Kidney (tissue), 14 donors: ENCODE results near the gene FAM124B. TPM values are rescaled to one million over a fixed set of nuclear protein-coding genes. Genes with fewer than 3 reads are reported as not detected.

Experiments used
- DNase-seq, 5 donors: peaks; one replicate each; pipeline ENCODE4 v3.0.0-alpha.2; 2013 to 2020
- FAIRE-seq: peaks from 2 replicates; lab custom pipeline; 2012; peaks lifted over from hg19 to GRCh38; lab: Jason Lieb, UNC
- H3K27ac ChIP-seq, 2 donors: one replicate each; pipeline ENCODE4 v1.7.0; 2013; ENCODE audit warnings: low read depth in 2 of 2, low read length in 2 of 2, inconsistent platforms in 1 of 2
- H3K27me3 ChIP-seq: one replicate; pipeline ENCODE4 v1.7.1; 2013; ENCODE audit warnings: low read length, inconsistent platforms; ENCODE audit not compliant: control insufficient read depth, insufficient read depth
- H3K36me3 ChIP-seq, 3 donors: one replicate each; pipeline versions ENCODE4 v1.7.0 to v1.7.1; 2013; ENCODE audit warnings: low read length in 3 of 3, control low read depth in 1 of 3, inconsistent platforms in 1 of 3; ENCODE audit not compliant: insufficient read depth in 3 of 3, control insufficient read depth in 2 of 3
- H3K4me1 ChIP-seq, 3 donors: one replicate each; pipeline versions ENCODE4 v1.7.0 to v1.7.1; 2013; ENCODE audit warnings: low read length in 3 of 3, inconsistent platforms in 1 of 3, low read depth in 1 of 3; ENCODE audit not compliant: control insufficient read depth in 2 of 3, insufficient read depth in 2 of 3
- H3K4me3 ChIP-seq, 3 donors: one replicate each; pipeline versions ENCODE4 v1.7.0 to v1.8.1; 2013; ENCODE audit warnings: low read length in 3 of 3, control low read depth in 1 of 3, inconsistent platforms in 1 of 3
- H3K9ac ChIP-seq, 3 donors: one replicate each; pipeline versions ENCODE4 v1.7.0 to v1.7.1; 2013; ENCODE audit warnings: low read length in 3 of 3, control low read depth in 1 of 3, inconsistent platforms in 1 of 3
- H3K9me3 ChIP-seq, 3 donors: one replicate each; pipeline versions ENCODE4 v1.7.0 to v1.7.1; 2013; ENCODE audit warnings: low read length in 3 of 3, control low read depth in 1 of 3, inconsistent platforms in 1 of 3; ENCODE audit not compliant: control insufficient read depth in 2 of 3, insufficient read depth in 1 of 3
- intact Hi-C: fragments of 100-400 bp; cut with DNase I; formaldehyde crosslinking; loops from one replicate; pipeline ENCODE4 v1.11.1; 2022
- polyA plus RNA-seq: library from polyadenylated mRNA; stranded (reverse); fragments of 350-450 nt; fragmentation: Illumina TruSeq; extraction: RNeasy Lipid Tissue Mini Kit (QIAGEN cat#74804); gene quantifications from one replicate; pipeline ENCODE4 v1.2.3, GENCODE V29; 2014; ENCODE audit warnings: low read depth, low replicate concordance; ENCODE audit not compliant: insufficient read depth
- total RNA-seq: library from RNA; stranded (reverse); fragmentation: NEBNext Ultra II Directional; extraction: Animal tissue kit (Norgen Biotek cat#: 25700); gene quantifications from one replicate; pipeline ENCODE4 v1.2.1, GENCODE V29; 2021
- TF ChIP-seq, protein P1 (sequence below): IDR thresholded peaks from 3 replicates; pipeline ENCODE4 v1.5.1; 2012; ENCODE audit warnings: mild to moderate bottlenecking, moderate library complexity, borderline replicate concordance; ENCODE audit not compliant: insufficient read depth; ENCODE audit errors: extremely low read depth
- donor health status: control.
- donor health status: control.
- donor health status: control.
- donor health status: control.
- donor health status: control.
- donor health status: DM: yes; HTN: yes; CAD: no.
- donor health status: Normal renal cell carcinoma (clear cell type).

Gene FAM124B
- total and polyA plus RNA-seq, 2 donors from 2014 or later: 0.90 to 2.0 TPM

DNA sequence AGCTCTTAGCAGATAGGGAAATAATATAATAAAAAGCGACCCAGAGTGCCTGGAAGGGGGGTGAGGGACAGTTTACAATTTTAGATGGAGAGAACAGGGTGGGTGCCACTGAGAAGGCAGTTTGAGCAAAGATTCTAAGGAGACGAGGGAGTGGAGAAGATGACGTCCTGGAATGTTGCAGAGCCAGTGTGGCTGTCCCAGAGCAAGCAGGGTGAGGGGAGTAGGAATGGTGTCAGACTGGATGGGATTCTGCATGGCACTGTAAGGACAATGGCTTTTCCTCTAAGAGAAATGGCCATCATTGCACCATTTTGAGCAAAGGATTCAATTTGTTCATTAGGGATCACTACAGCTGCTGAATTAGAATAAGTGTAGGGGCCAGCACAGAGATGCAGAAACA, 73.1 kb downstream of the FAM124B start:
- FAIRE-seq (no peak), DNase-seq (no peak)
- Histone ChIP-seq H3K9ac (no peak overlapping the region), H3K9me3 (no peaks in the 10 kb centered on the region), H3K27me3 (no peaks in the 10 kb centered on the region), H3K36me3 (no peaks in the 10 kb centered on the region), H3K4me1 (no peaks in the 10 kb centered on the region), H3K4me3 (no peak overlapping the region), H3K27ac (no peak overlapping the region)
- TF ChIP-seq, protein P1, sequence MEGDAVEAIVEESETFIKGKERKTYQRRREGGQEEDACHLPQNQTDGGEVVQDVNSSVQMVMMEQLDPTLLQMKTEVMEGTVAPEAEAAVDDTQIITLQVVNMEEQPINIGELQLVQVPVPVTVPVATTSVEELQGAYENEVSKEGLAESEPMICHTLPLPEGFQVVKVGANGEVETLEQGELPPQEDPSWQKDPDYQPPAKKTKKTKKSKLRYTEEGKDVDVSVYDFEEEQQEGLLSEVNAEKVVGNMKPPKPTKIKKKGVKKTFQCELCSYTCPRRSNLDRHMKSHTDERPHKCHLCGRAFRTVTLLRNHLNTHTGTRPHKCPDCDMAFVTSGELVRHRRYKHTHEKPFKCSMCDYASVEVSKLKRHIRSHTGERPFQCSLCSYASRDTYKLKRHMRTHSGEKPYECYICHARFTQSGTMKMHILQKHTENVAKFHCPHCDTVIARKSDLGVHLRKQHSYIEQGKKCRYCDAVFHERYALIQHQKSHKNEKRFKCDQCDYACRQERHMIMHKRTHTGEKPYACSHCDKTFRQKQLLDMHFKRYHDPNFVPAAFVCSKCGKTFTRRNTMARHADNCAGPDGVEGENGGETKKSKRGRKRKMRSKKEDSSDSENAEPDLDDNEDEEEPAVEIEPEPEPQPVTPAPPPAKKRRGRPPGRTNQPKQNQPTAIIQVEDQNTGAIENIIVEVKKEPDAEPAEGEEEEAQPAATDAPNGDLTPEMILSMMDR: no peak
- intact Hi-C loops: no loop called here

Other genes starting within 250 kb of the FAM124B start
- gene CUL3, start 183.3 kb upstream of the FAM124B start, total RNA-seq: 78.5 TPM
- gene CUL3, start 183.3 kb upstream of the FAM124B start, polyA plus RNA-seq: 81.2 TPM